Measurements from ENCODE around the gene FAM89B.

Gene FAM89B

DNA sequence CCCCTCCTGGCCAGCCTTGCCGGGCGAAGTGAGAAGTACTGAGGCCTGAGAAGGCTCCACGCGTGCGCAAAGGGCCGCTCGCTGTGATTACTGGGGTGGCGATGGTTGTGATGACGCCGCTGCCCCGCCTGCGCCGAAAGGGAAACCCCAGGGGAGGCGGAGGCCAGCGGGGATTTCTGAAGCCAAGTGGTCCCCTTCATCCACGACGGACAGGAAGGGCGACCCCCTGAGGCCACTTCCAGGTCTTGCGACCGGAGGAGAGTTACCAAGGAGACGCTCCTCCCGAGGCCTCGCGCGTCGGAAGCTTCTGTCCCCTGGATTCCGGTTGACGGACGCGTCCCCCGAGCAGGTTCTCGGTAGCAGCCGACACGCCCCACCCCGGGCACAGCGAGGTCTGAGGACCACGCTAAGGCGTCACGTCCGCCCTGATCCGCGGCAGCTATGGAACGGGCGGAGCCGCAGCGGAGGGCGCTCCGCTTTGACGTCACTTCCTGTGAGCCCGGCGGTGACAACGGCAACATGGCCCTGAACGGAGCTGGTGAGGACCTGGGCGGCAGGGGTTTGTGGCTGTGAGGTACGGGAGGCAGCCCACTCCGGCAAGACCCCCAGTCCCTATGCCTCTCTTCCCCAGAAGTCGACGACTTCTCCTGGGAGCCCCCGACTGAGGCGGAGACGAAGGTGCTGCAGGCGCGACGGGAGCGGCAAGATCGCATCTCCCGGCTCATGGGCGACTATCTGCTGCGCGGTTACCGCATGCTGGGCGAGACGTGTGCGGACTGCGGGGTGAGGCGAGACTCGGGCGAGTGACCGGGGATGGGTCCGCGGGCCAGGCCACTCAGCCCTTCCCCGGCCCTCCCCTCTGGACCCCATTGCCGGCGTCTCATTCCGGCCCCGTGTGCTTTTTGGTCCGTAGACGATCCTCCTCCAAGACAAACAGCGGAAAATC is 2.1 kb upstream of the FAM89B start, which contains the start of gene ZNRD2:
Gene ZNRD2, plus strand, starts transcription at position 505 of the 946 bp plus-strand sequence. Its CDS starts 15 bp downstream, at position 520.
- H3K9me3 ChIP-seq (ENCODE audit: control insufficient read depth, insufficient read depth, low read length) = no peaks in the 10 kb centered on the region
- H3K9ac ChIP-seq (ENCODE audit: low read depth, low read length) = peak within 1 kb of the TSS; percentile 78
- H3K36me3 ChIP-seq (ENCODE audit: insufficient read depth, low read length) = no peaks in the 10 kb centered on the region
- peaks cover 11% of the 10 kb centered on the region; the same call in 1 of the 2 replicates for H3K4me1 ChIP-seq (ENCODE audit: insufficient read depth, low read length)

DNA sequence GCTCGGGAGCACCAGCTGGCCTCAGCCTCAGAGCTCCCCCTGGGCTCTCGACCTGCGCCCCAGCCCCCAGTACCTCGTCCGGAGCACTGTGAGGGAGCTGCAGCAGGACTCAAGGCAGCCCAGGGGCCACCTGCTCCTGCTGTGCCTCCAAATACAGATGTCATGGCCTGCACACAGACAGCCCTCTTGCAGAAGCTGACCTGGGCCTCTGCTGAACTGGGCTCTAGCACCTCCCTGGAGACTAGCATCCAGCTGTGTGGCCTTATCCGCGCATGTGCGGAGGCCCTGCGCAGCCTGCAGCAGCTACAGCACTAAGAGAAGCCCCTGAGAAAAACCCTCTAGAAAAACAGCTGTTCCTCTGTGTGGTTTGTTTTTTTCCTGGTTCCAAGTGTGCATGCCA is 918 bp upstream of the FAM89B start:
- Histone ChIP-seq H3K9ac (ENCODE audit: low read depth, low read length) (no peak overlapping the region), H3K9me3 (ENCODE audit: control insufficient read depth, insufficient read depth, low read length) (no peaks in the 10 kb centered on the region), H3K36me3 (ENCODE audit: insufficient read depth, low read length) (no peaks in the 10 kb centered on the region), H3K4me1 (ENCODE audit: insufficient read depth, low read length) (peaks cover 14% of the 10 kb centered on the region; the same call in 1 of the 2 replicates)

DNA sequence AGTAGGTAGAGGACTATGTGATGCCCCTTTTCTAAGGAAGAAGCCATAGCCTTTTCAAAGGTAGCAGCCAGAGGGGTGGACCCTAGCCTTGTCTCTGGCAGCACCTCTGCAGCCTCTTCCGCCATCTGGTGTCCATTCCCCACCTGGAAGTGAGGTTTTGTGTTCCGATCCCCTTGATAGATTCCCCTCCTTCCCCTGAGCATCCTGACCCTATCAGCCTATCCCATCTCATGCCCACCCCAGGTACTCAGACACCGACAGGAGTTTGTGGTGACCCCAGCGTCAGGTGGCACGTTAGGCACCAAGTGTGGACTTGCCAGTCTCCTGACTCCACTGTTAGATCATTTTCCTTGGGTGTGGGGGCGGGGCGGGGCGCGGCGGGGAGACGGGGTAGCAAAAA is 398 bp upstream of the FAM89B start:
- peaks cover 14% of the 10 kb centered on the region; the same call in 1 of the 2 replicates for H3K4me1 ChIP-seq (ENCODE audit: insufficient read depth, low read length)
- H3K9ac ChIP-seq (ENCODE audit: low read depth, low read length) = peak overlapping the region; percentile 62; the same call in 1 of the 2 replicates
- H3K9me3 ChIP-seq (ENCODE audit: control insufficient read depth, insufficient read depth, low read length) = no peaks in the 10 kb centered on the region
- no peaks in the 10 kb centered on the region for H3K36me3 ChIP-seq (ENCODE audit: insufficient read depth, low read length)

DNA sequence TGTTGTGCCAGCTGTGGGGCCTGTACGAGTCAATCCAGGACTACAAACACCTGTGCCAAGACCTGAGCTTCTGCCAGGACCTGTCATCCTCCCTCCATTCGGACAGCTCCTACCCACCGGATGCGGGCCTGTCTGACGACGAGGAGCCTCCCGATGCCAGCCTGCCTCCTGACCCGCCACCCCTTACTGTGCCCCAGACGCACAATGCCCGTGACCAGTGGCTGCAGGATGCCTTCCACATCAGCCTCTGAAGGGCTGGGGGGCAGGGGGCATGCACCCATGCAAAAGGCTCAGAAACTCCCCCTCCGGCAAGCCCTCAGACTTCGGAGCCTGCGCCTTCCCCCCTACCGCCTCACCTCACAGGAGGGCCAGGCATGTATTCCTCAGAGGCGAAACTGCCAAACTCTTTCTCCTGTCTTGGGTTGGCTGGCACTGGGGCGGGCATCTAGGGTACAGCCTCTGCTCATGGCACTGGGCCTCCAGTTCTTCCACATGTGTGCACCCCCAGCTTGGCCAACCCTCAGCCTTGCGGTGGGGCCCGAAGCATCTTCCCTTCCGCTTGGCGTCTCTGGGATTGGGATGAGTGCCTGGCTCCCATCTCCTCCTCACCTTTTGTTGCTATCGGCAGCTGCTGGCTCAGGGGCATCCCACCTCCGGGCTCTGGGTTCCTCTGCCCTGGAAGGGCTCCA is 1.2 kb downstream of the FAM89B start:
- H3K36me3 ChIP-seq (ENCODE audit: insufficient read depth, low read length) = no peaks in the 10 kb centered on the region
- peaks cover 19% of the 10 kb centered on the region; the same call in 1 of the 2 replicates for H3K4me1 ChIP-seq (ENCODE audit: insufficient read depth, low read length)
- H3K9me3 ChIP-seq (ENCODE audit: control insufficient read depth, insufficient read depth, low read length) = no peaks in the 10 kb centered on the region
- H3K9ac ChIP-seq (ENCODE audit: low read depth, low read length) = no peak overlapping the region; the same call in 1 of the 2 replicates

DNA sequence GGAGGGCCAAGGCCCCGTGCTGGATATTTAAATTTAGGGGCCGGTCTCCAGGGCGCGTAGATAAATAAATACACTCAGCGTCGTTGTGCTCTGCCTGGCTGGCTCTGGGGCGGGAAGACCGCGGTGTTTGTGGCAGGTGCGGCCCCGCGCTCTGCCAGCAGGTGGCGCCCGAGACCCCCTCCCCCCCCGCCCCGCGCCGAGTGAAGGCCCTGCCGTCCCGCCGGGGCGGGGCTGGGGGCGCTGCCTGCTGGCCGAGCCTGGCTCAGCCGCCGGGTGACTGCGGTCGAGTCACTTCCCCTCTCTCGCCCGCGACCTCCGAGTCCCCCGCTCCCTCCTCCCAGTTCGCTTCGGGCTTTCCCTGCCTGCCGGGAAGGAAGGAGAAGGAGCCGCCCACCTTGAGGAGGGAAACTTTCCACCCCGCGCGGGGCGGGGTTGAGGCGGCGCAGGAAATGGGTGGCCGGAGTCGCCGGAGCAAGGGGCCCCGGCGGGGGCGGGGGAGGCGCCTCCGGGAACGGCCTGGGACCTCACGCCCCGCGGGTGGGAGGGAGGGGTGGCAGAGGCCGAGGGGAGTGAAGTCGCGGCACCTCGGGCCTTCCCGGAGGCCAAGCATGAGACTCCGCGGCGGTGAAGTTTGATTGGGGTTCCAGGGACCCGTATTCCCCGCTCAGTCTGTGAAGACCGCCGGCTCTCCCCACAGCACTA is 1.9 kb downstream of the FAM89B start:
- Histone ChIP-seq H3K9me3 (ENCODE audit: control insufficient read depth, insufficient read depth, low read length) (no peaks in the 10 kb centered on the region), H3K9ac (ENCODE audit: low read depth, low read length) (peak overlapping the region; percentile 44; the same call in 1 of the 2 replicates), H3K36me3 (ENCODE audit: insufficient read depth, low read length) (no peaks in the 10 kb centered on the region), H3K4me1 (ENCODE audit: insufficient read depth, low read length) (peaks cover 12% of the 10 kb centered on the region; the same call in 1 of the 2 replicates)

DNA sequence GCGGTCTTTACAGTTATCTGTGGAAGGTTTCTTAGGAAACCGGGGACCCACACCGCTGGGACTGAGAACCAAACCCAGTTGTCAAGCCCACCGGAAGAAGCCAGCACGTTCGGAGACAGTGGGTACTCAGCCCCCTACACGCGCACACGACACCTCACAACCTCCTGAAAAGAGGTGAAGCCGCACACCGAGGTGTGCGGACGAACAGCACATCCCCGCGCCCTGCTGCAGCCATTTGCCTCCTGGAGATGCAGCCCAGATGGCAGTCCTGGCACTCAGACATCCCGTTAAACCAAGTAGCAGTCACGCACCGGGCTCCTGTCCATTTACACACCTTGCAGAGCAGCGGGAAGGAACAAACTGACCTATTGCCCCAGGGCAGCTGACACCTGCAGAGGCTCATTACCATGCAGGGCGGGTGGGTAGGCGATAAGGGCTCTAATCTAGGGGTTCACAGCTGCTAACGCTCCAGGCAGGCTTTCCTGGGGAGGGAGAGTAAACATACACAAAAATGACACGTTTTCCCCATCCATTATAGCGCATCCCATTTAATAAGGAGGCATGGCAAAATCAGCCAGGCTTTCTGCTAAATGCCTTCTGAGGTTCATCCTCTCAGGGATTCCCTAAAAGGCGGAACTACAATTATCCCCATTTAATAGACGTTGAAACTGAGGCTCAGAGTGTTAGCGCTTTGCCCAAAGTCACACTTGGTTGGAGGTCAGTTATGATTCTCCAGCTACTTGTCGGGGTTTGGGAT is 2.7 kb downstream of the FAM89B start:
- Histone ChIP-seq H3K9ac (ENCODE audit: low read depth, low read length) (peak overlapping the region; percentile 44; the same call in 1 of the 2 replicates), H3K36me3 (ENCODE audit: insufficient read depth, low read length) (no peaks in the 10 kb centered on the region), H3K4me1 (ENCODE audit: insufficient read depth, low read length) (peaks cover 11% of the 10 kb centered on the region; the same call in 1 of the 2 replicates)

DNA sequence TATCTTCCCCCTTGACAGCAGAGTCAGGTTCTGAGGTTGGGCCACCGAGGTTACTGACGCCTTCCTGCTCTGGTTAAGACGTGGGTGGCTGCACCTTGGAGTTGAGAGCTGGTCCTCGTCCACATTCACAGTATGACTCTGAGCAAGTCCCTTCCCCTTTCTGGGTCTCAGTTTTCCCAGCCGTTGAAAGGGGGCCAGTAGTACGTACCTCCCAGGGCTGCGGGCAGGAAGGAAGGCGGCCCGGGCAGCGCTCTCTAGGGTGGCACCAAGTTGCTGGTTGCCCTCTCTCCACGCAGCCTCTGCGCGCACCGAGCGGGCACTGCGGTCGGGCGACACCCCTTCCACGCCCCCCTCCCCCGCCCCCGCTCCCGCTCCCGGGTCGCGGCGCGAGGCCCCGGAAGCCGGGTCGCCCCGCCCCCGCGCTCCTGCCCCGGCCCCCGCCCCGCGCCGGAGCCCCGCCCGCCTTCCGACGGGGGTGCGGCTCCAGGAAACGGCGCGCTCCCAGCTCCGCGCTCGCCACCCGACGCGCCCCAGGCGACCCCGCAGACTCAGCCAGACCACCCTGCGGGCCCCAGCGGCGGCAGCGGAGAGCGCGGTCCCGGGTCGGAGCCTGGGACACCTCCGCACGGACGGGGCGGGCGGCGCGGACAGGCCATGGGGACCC is 3.4 kb downstream of the FAM89B start, which contains the start of gene EHBP1L1:
Gene EHBP1L1, plus strand, starts transcription at position 486 of the 664 bp plus-strand sequence. CDS start 250 bp downstream, outside the sequence.
- Histone ChIP-seq H3K4me1 (ENCODE audit: insufficient read depth, low read length) (peaks cover 11% of the 10 kb centered on the region; the same call in 1 of the 2 replicates), H3K36me3 (ENCODE audit: insufficient read depth, low read length) (no peaks in the 10 kb centered on the region), H3K9ac (ENCODE audit: low read depth, low read length) (peak within 1 kb of the TSS; percentile 44; the same call in 1 of the 2 replicates), H3K9me3 (ENCODE audit: control insufficient read depth, insufficient read depth, low read length) (no peaks in the 10 kb centered on the region)

More for the DNA sequence above, 2.7 kb downstream of the FAM89B start:
- no peaks in the 10 kb centered on the region for H3K9me3 ChIP-seq (ENCODE audit: control insufficient read depth, insufficient read depth, low read length)

DNA sequence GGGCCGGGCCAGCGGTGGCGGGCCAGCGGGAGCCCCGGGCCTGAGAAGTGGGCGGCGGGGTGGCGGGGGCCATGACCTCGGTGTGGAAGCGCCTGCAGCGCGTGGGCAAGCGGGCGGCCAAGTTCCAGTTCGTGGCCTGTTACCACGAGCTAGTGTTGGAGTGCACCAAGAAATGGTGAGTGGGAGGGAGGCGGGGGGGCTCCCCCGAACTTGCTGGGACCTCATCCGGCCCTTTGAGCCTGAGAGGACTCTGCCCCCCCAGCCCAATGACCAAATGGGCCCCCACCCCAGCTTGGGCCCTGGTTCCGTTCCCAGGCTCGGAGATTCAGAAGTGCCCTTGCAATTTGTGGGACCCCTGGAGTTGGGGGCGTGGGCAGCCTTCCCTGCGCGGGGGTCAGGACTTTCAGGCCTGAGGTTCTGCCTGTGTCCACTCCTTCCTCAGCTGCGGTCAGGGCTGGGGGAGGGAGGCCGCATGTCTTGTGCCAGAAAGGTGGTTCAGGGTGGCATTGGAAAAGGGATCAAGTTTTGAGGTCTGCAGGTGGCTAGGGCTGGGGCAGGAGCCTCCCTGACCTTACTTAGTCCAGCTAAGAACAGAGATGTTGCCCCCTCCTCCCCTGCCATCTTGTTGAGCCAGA is 4.0 kb downstream of the FAM89B start:
- H3K9me3 ChIP-seq (ENCODE audit: control insufficient read depth, insufficient read depth, low read length) = no peaks in the 10 kb centered on the region
- no peaks in the 10 kb centered on the region for H3K36me3 ChIP-seq (ENCODE audit: insufficient read depth, low read length)
- H3K9ac ChIP-seq (ENCODE audit: low read depth, low read length) = peak overlapping the region; percentile 44; the same call in 1 of the 2 replicates
- H3K4me1 ChIP-seq (ENCODE audit: insufficient read depth, low read length) = peaks cover 11% of the 10 kb centered on the region; the same call in 1 of the 2 replicates

DNA sequence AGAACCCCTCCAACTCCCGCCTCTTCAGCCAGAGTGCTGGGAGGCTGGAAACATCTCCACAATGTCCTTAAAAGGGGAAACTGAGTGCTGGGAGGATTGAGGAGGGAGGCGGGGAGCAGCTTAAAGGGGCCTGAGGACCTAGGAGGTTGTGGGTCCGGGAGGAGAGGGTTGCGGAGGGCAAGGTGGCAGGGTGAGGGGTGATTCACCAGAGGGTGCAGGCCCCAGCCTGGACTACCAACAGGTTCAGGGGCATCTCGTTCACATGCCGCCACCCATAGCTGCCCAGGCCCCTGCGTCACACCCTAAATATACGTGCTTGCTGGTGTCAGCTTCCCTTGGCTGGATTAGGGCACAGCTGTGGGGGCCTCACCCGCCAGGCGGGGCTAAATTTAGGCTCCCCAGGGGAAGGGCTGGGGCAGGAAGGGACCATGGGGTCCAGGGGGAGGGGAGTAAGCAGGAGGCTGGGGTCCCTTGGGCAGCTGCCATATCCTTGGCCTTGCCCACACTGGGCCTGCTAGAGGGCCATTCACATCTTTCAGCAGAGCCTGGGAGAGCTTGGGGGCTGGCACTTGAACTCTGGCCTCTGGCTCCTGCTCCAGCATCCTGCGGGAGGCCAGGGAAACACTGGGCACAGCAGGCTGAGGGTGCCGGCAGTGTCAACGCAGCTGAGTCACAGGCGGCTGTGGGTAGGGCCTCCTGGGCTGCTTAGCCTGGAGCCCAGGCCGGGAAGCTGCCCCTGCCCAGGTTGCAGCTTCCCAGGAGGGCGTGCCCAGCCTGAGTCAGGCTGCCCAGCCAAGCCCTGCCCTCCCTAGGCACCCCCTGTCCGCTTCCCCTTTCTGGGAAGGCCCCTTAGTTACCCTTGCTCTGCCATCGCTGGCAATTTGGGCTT is 4.8 kb downstream of the FAM89B start:
- no peaks in the 10 kb centered on the region for H3K9me3 ChIP-seq (ENCODE audit: control insufficient read depth, insufficient read depth, low read length)
- no peaks in the 10 kb centered on the region for H3K36me3 ChIP-seq (ENCODE audit: insufficient read depth, low read length)
- peaks cover 11% of the 10 kb centered on the region; the same call in 1 of the 2 replicates for H3K4me1 ChIP-seq (ENCODE audit: insufficient read depth, low read length)
- 0 out of 2 replicates have a peak overlapping the region, but pooled peaks have one; percentile 44 for H3K9ac ChIP-seq (ENCODE audit: low read depth, low read length)

DNA sequence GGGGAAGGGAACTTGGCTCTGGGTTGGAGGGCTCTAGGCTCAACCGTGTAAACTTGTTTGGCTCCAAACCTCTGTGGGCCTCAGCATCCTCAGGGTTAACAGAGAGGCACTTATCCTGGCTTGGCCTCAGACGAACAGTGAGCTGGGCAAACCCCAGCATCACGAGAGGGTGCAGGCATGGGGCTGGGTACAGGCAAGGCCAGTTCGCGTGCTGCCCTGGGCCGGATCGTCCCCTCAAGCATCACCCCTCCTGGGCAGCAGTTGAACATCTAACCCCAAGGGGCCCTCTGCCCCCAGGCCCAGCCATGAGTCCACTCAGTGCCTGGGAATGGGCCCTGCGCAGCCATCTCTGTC is 5.4 kb downstream of the FAM89B start:
- H3K4me1 ChIP-seq (ENCODE audit: insufficient read depth, low read length) = peaks cover 11% of the 10 kb centered on the region; the same call in 1 of the 2 replicates
- H3K9me3 ChIP-seq (ENCODE audit: control insufficient read depth, insufficient read depth, low read length) = no peaks in the 10 kb centered on the region
- no peaks in the 10 kb centered on the region for H3K36me3 ChIP-seq (ENCODE audit: insufficient read depth, low read length)
- H3K9ac ChIP-seq (ENCODE audit: low read depth, low read length) = no peak overlapping the region

DNA sequence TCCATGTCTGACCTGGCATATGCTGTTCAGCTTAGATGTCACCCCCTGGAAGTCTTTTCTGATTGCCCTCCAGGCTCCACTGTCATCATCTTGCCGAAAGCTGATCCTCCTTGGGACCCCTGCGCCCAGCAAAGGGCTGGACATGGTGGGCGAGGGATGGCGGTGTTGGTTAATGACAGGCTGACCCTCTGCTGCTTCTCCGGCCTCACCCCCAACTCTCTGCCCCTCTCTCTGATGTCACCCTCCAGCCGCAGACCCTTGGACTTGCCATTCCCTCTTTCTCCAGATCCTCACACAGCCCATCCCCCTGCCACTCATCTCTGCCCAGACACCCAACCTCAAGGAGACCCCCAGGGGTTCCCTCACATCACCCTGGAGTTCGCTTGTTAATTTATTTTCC is 5.8 kb downstream of the FAM89B start:
- H3K36me3 ChIP-seq (ENCODE audit: insufficient read depth, low read length) = no peaks in the 10 kb centered on the region
- no peaks in the 10 kb centered on the region for H3K9me3 ChIP-seq (ENCODE audit: control insufficient read depth, insufficient read depth, low read length)
- peaks cover 11% of the 10 kb centered on the region; the same call in 1 of the 2 replicates for H3K4me1 ChIP-seq (ENCODE audit: insufficient read depth, low read length)
- H3K9ac ChIP-seq (ENCODE audit: low read depth, low read length) = no peak overlapping the region

DNA sequence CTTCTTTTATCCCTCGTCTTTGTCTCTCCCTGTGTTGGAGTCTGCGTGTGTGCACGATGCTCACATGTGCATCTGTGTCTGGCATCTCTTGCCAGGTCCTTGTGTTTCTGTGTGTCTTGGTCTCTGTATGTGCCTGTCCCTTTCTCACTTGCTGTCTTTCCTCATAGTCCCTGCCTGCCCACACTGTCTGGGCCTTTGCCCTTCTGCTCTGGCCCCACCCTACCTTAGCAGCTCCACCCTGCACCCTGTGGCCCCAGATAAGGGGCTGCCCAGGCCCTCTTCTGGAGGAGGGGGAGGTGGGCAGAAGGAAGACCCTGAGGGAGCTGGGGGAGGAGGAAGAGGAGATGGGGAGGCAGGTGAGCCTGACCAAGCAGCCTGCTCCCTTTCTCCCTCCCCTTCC is 6.3 kb downstream of the FAM89B start:
- Histone ChIP-seq H3K9ac (ENCODE audit: low read depth, low read length) (no peak overlapping the region), H3K9me3 (ENCODE audit: control insufficient read depth, insufficient read depth, low read length) (no peaks in the 10 kb centered on the region), H3K36me3 (ENCODE audit: insufficient read depth, low read length) (no peaks in the 10 kb centered on the region), H3K4me1 (ENCODE audit: insufficient read depth, low read length) (peaks cover 11% of the 10 kb centered on the region; the same call in 1 of the 2 replicates)
